ENCODE results near the gene ANKS1B. TPM values are rescaled to one million over a fixed set of nuclear protein-coding genes. Genes with fewer than 3 reads are reported as not detected.
"Not testable (repeated sequence)": the region's sequence is repeated elsewhere in the genome, so short reads cannot be mapped to it uniquely, and the experiment has no call there.

ANKS1B gene
- polyA plus RNA-seq, 3 donors: not detected

DNA sequence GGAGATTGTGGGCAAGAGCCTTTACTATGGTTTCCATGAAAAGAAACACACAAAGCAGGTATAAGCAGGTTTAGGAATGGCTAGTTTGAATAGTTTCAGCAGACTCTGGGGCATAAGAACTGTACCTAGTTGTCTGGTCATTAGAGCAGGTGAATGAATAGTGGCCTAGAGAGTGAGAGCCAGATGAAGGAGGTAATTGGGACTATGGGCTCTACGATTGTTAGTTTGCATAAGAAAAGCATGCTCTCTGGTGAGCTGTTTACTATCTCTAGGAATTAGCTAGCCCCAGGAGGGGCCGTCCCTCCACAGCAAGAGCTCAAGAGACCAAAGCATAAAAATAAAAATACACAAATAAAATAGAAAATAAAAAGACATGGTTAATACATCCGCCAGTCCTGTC, 734.6 kb downstream of the ANKS1B start:
- Mint-ChIP-seq H3K36me3 (no peaks in the 10 kb centered on the region), H3K27ac (no peak overlapping the region), H3K27me3 (ENCODE audit: low read depth in 3 of 3) (peaks cover 0 to 4% (median 0%) of the 10 kb centered on the region in 3 donors), H3K4me3 (no peak overlapping the region), H3K9me3 (peaks cover 0 to 7% (median 0%) of the 10 kb centered on the region in 7 donors), H3K4me1 (no peaks in the 10 kb centered on the region)
- no peaks in the 10 kb centered on the region for H3K9me3 ChIP-seq (replicated peaks in 1 of 2; ENCODE audit: control insufficient read depth in 1 of 2, insufficient read depth in 1 of 2, low read length in 2 of 2)
- no peaks in the 10 kb centered on the region for H3K27me3 ChIP-seq (ENCODE audit: control insufficient read depth in 2 of 2, insufficient read depth in 2 of 2, low read length in 2 of 2)
- WGBS (ENCODE audit: insufficient coverage): no CpG with 5 or more reads among the region's 3 CpGs
- DNase-seq: no peak
- H3K4me1 ChIP-seq (ENCODE audit: control insufficient read depth in 1 of 2, insufficient read depth in 2 of 2, low read length in 2 of 2): no peaks in the 10 kb centered on the region
- H3K36me3 ChIP-seq (replicated peaks in 1 of 2; ENCODE audit: control insufficient read depth in 1 of 2, insufficient read depth in 2 of 2, low read length in 2 of 2): no peaks in the 10 kb centered on the region
- no peaks in the 10 kb centered on the region for H3K79me2 ChIP-seq (ENCODE audit: insufficient read depth, low read length)
- H3K4me3 ChIP-seq (replicated peaks in 1 of 3; ENCODE audit: low read depth in 2 of 3, low read length in 3 of 3): no peak overlapping the region
- H3K27ac ChIP-seq (ENCODE audit: low read depth in 1 of 2, low read length in 2 of 2): no peak overlapping the region
- H2AFZ ChIP-seq (ENCODE audit: insufficient read depth, low read depth, low read length, poor library complexity, severe bottlenecking): no peak overlapping the region
- intact Hi-C loops (cut with micrococcal nuclease): no loop called here
- no peaks in the 10 kb centered on the region for H4K20me1 ChIP-seq (ENCODE audit: insufficient read depth, low read length)
- no peak for TF ChIP-seq CTCF (IDR thresholded peaks at IDR 0.05)
- no peak overlapping the region for H3K9ac ChIP-seq (ENCODE audit: insufficient read depth, low read length, poor library complexity, severe bottlenecking)
- no peak overlapping the region for H3K4me2 ChIP-seq (replicated peaks; ENCODE audit: extremely low read depth, low read length, poor library complexity, severe bottlenecking)

DNA sequence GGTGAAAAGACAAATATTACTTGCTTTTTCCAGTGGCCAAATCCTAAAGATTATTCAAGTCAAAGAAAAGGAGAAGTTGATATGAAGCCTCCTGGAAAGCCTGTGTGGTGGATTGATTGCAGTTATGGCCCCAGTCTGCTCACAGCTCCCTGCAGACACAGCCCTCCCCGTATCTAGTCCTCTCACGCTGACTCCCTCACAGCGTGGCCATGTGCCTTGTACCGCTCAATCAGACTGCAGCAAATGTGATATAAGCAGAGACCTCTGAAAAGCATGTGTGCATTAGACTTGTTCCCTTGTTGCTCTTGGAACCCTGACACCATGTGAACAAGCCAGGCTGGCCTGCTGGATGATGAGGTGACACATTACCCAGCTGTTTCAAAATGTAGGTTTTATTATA, 735.2 kb downstream of the ANKS1B start:
- Mint-ChIP-seq H3K9me3 (peaks cover 0 to 7% (median 0%) of the 10 kb centered on the region in 7 donors), H3K27me3 (ENCODE audit: low read depth in 3 of 3) (peaks cover 0 to 6% (median 0%) of the 10 kb centered on the region in 3 donors), H3K4me3 (no peak overlapping the region), H3K27ac (no peak overlapping the region), H3K36me3 (no peaks in the 10 kb centered on the region), H3K4me1 (no peaks in the 10 kb centered on the region)
- Histone ChIP-seq H3K27ac (ENCODE audit: low read depth in 1 of 2, low read length in 2 of 2) (no peak overlapping the region), H3K36me3 (replicated peaks in 1 of 2; ENCODE audit: control insufficient read depth in 1 of 2, insufficient read depth in 2 of 2, low read length in 2 of 2) (no peaks in the 10 kb centered on the region), H3K27me3 (ENCODE audit: control insufficient read depth in 2 of 2, insufficient read depth in 2 of 2, low read length in 2 of 2) (no peaks in the 10 kb centered on the region), H3K9me3 (replicated peaks in 1 of 2; ENCODE audit: control insufficient read depth in 1 of 2, insufficient read depth in 1 of 2, low read length in 2 of 2) (no peaks in the 10 kb centered on the region), H3K79me2 (ENCODE audit: insufficient read depth, low read length) (no peaks in the 10 kb centered on the region), H3K4me3 (replicated peaks in 1 of 3; ENCODE audit: low read depth in 2 of 3, low read length in 3 of 3) (no peak overlapping the region), H3K9ac (ENCODE audit: insufficient read depth, low read length, poor library complexity, severe bottlenecking) (no peak overlapping the region), H2AFZ (ENCODE audit: insufficient read depth, low read depth, low read length, poor library complexity, severe bottlenecking) (no peak overlapping the region), H3K4me1 (ENCODE audit: control insufficient read depth in 1 of 2, insufficient read depth in 2 of 2, low read length in 2 of 2) (no peaks in the 10 kb centered on the region), H3K4me2 (replicated peaks; ENCODE audit: extremely low read depth, low read length, poor library complexity, severe bottlenecking) (no peak overlapping the region), H4K20me1 (ENCODE audit: insufficient read depth, low read length) (no peaks in the 10 kb centered on the region)
- intact Hi-C loops (cut with micrococcal nuclease): no loop called here
- 70% methylated on average over 4 of the region's 4 CpGs for WGBS (ENCODE audit: insufficient coverage)
- TF ChIP-seq CTCF (IDR thresholded peaks at IDR 0.05): no peak
- DNase-seq: no peak

- H3K79me2 ChIP-seq (ENCODE audit: insufficient read depth, low read length); H3K4me1 ChIP-seq (ENCODE audit: control insufficient read depth in 1 of 2, insufficient read depth in 2 of 2, low read length in 2 of 2); H3K27ac Mint-ChIP-seq; H3K27ac ChIP-seq (ENCODE audit: low read depth in 1 of 2, low read length in 2 of 2); H3K4me3 ChIP-seq (replicated peaks in 1 of 3; ENCODE audit: low read depth in 2 of 3, low read length in 3 of 3); H3K4me2 ChIP-seq (replicated peaks; ENCODE audit: extremely low read depth, low read length, poor library complexity, severe bottlenecking); H4K20me1 ChIP-seq (ENCODE audit: insufficient read depth, low read length); H3K9ac ChIP-seq (ENCODE audit: insufficient read depth, low read length, poor library complexity, severe bottlenecking); H3K27me3 Mint-ChIP-seq (ENCODE audit: low read depth in 3 of 3); H2AFZ ChIP-seq (ENCODE audit: insufficient read depth, low read depth, low read length, poor library complexity, severe bottlenecking); H3K4me3 Mint-ChIP-seq; H3K4me1 Mint-ChIP-seq; H3K36me3 Mint-ChIP-seq; H3K36me3 ChIP-seq (replicated peaks in 1 of 2; ENCODE audit: control insufficient read depth in 1 of 2, insufficient read depth in 2 of 2, low read length in 2 of 2); DNase-seq; H3K9me3 ChIP-seq (replicated peaks in 1 of 2; ENCODE audit: control insufficient read depth in 1 of 2, insufficient read depth in 1 of 2, low read length in 2 of 2); H3K27me3 ChIP-seq (ENCODE audit: control insufficient read depth in 2 of 2, insufficient read depth in 2 of 2, low read length in 2 of 2); intact Hi-C loops (cut with micrococcal nuclease): not testable (repeated sequence)
- 61% methylated on average over 7 of the region's 7 CpGs for WGBS (ENCODE audit: insufficient coverage)
- peaks cover 2 to 15% (median 7%) of the 10 kb centered on the region in 7 donors for H3K9me3 Mint-ChIP-seq
Observed at GRCh38 chr12:99237907-99238538, 746.7 kb downstream of the ANKS1B start.

All from CD14-positive monocyte (primary cell).